Activated T-helper 9 cell treated with anti-CD3 and anti-CD28 coated beads, Interleukin-2, amount 50 U/mL, for 16 hours (primary cell): ENCODE results near the gene PXMP2.
"Not testable (repeated sequence)": the region's sequence is repeated elsewhere in the genome, so short reads cannot be mapped to it uniquely, and the experiment has no call there.

ENCODE experiments used
- DNase-seq: peaks from one replicate; pipeline ENCODE4 v3.0.0-alpha.2; 2020; ENCODE audit warnings: low read depth

Gene PXMP2

GRCh38 chr12:132660052-132660451 lies 27.3 kb upstream of the PXMP2 start:
- no peak for DNase-seq

DNA sequence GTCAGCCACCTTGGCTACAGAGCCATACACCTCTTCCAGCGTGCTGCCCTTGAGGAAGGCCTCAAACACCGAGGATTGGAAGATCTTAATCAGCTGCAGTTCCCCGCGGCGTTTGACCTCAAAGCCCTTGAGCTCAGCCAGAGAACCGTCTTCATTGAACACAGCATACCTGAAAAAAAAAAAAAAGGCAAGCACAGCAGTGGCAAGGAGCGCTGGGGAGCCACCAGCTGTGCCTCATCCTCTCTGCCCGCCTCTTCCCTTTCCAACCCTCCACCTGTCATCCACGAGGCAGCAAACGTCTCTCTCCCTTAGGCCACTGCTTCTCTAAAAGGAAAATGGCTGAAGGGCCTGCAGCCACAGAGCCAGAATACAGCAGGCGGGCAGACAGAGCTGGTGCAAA lies 26.4 kb upstream of the PXMP2 start:
- DNase-seq, result no peak

- no peak for DNase-seq
Measured at GRCh38 chr12:132661972-132662371, 25.4 kb upstream of the PXMP2 start.

- DNase-seq, result no peak
Measured at GRCh38 chr12:132662901-132663755, 24.3 kb upstream of the PXMP2 start.

- DNase-seq, result no peak
Measured at GRCh38 chr12:132664206-132665148, 22.9 kb upstream of the PXMP2 start.

DNA sequence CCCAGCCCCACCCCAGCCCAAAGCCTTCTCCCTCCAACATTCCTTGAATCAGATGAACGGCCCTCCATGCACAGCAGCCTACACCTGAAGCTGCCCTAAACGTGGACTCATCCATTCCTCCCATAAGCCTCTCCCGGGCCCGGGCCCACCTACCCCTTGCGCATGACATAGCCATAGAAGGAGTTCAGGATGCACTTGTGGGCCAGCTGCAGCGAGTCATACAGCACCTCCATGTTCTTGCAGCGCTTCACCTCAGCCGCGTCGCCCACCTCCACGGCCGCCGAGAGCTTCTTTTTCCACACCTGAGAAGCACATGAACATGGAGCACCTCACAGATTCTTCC lies 22.3 kb upstream of the PXMP2 start:
- DNase-seq, result no peak

GRCh38 chr12:132665794-132666193 lies 21.6 kb upstream of the PXMP2 start:
- no peak for DNase-seq

GRCh38 chr12:132668191-132669088 lies 18.9 kb upstream of the PXMP2 start:
- no peak for DNase-seq

GRCh38 chr12:132669166-132669879 lies 18.1 kb upstream of the PXMP2 start:
- DNase-seq, result no peak

DNA sequence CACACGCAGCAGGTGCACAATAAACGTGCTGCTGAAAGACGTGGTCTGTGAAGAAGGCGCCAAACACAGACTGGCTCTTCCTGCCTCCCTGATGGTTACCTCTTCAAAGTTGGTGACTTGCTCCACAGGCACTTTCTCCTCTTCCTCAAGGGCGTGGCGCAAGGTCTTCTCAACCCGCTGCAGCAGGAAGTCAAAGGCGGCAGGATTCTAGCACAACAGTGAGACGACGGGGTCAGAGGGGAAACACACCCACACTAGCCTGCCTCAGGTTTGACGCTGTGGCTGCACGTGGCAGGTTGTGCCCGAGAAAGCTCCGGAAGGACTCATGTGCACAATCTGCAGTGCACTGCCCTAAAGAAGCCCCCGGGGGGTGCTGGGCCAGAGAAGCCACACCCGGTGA lies 15.3 kb upstream of the PXMP2 start:
- no peak for DNase-seq

GRCh38 chr12:132672678-132673077 lies 14.7 kb upstream of the PXMP2 start:
- no peak for DNase-seq

DNA sequence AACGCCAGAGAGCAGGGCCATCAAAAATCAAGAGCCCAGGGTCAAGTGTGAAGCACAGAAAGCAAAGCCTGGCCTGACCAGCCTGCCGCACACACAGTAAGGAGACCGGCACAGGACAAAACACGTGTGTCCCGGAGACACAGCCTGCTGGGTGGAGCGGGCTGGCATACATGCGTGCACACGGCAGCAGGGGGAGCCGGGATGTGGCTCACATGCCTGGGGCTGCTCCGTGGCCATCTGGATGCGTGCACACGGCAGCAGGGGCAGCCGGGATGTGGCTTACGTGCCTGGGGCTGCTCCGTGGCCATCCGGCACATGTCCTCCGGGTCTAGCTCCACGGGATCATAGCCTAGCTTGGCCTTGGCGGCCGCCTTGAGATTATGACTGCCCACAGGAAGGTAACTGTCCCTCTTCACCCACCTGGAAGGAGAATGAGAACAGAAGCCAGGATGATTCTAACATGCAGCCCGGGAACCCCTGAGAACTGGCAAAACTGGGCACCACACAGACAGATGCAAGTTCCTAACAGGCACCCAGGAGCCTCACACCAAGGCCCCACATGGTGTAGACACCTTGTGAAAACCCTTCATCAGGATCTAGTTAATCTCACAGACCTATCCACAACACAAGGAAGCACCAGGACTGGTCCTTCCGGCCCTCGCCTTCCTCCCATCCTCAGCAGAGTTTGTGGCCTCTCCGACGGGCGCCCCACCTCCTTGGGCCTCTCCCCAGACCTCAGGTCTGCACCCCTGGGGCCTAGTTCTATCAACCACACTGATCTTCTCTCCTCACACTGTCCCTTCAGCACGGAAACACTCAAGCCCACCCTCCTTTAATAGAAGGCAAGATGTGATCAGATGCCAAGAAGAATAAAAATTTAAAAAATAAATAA lies 13.9 kb upstream of the PXMP2 start:
- no peak for DNase-seq

GRCh38 chr12:132674561-132674960 lies 12.8 kb upstream of the PXMP2 start:
- no peak for DNase-seq

- DNase-seq, result no peak
Measured at GRCh38 chr12:132675757-132676432, 11.5 kb upstream of the PXMP2 start.

- DNase-seq, result no peak
Measured at GRCh38 chr12:132677492-132677891, 9.9 kb upstream of the PXMP2 start.

DNA sequence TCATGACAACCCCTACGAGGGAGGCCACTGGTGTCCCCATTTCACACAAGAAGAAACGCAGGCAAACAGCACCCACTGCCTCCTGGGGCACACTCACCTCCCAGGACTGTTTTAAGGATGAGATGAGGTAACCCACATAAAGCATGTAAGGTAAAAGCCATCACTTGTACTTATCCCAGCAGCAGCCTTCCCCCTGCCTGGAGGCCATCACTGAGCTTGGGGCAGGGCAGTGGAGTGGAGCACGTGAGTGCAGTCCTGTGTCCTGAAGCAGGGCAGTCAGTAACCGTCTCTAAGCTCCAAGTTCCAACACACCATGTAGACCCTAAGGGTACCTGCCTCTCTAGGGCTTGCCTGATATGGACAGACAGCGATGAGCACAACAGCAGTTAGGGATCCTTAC lies 2.0 kb upstream of the PXMP2 start:
- DNase-seq, result no peak

- DNase-seq, result no peak
Measured at GRCh38 chr12:132686825-132687210, 569 bp upstream of the PXMP2 start.

DNA sequence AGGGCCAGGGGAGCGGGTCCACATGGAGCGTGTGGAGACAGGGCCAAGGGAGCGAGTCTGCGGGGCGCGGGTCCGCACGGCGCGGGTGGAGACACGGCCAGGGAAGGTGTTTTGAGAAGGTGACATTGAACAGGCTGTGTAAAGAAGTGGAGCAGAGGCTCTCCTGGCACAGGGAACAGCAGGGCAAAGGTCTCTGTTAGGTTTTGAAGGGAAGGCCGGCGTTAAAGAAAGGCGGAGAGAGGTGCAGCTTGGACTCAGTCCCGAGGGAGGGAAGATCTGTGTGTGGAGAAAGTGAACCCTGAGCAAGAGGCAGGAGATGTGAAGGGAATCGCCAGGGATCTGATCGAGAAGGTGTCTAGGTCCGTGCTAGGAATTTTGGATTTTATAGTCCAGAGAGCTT lies 1.8 kb downstream of the PXMP2 start:
- DNase-seq, result no peak

- no peak for DNase-seq
Measured at GRCh38 chr12:132690112-132690511, 2.7 kb downstream of the PXMP2 start.

- not testable (repeated sequence) for DNase-seq
Measured at GRCh38 chr12:132692030-132692429, 4.6 kb downstream of the PXMP2 start.
